Ishikawa (cell line): ENCODE results near the gene LBR.

Source experiments
- CREB1 ChIP-seq: IDR thresholded peaks from 2 replicates; pipeline ENCODE4 v1.6.1; 2012; ENCODE audit warnings: low read depth
- EGR1 ChIP-seq: IDR thresholded peaks from 2 replicates; pipeline ENCODE4 v1.6.1; 2012
- EP300 ChIP-seq: IDR thresholded peaks from 2 replicates; pipeline ENCODE4 v1.6.1; 2012; ENCODE audit warnings: borderline replicate concordance
- FOXM1 ChIP-seq: IDR thresholded peaks from 2 replicates; pipeline ENCODE4 v1.6.1; 2012; ENCODE audit warnings: low read depth, borderline replicate concordance
- MAX ChIP-seq: IDR thresholded peaks from 2 replicates; pipeline ENCODE4 v1.6.1; 2012
- RAD21 ChIP-seq: IDR thresholded peaks from 2 replicates; pipeline ENCODE4 v1.6.1; 2012; ENCODE audit warnings: low read depth
- TAF1 ChIP-seq: IDR thresholded peaks from 2 replicates; pipeline ENCODE4 v1.6.1; 2012; ENCODE audit warnings: low read depth, mild to moderate bottlenecking
- TCF12 ChIP-seq: IDR thresholded peaks from 2 replicates; pipeline ENCODE4 v1.6.1; 2012; ENCODE audit warnings: low read depth
- YY1 ChIP-seq: IDR thresholded peaks from 2 replicates; pipeline ENCODE4 v1.6.1; 2012; ENCODE audit warnings: low read depth
- ZBTB7A ChIP-seq: IDR thresholded peaks from 2 replicates; pipeline ENCODE4 v1.6.1; 2012; ENCODE audit warnings: low read depth
- TF ChIP-seq, protein P1 (sequence below): IDR thresholded peaks from 2 replicates; pipeline ENCODE4 v1.6.1; 2012; ENCODE audit warnings: low read depth, mild to moderate bottlenecking
- TF ChIP-seq, protein P2 (sequence below): IDR thresholded peaks from 2 replicates; pipeline ENCODE4 v1.6.1; 2012

DNA sequence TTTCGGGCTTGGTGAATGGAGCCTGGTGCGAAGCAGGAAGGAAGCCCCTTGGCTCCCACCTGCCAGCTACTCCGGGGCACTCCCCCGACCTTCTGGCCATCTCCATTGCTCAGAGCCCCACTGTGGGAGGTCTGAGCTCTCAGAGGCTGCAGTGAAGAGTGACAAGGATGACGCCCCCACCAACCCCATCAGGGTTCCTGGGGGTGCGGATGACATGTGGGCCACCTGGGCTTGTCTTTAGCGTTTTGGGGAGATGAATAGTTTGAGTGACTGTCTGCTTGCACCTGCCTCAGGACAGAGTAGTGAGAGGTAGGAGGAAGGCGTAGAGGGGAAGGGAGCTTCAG lies 43.2 kb upstream of the LBR start:
- TF ChIP-seq RAD21 (no peak), MAX (no peak), CREB1 (no peak), EP300 (no peak), EGR1 (no peak), TCF12 (no peak), YY1 (no peak), FOXM1 (no peak), TAF1 (no peak), ZBTB7A (no peak)
- TF ChIP-seq, protein P1, sequence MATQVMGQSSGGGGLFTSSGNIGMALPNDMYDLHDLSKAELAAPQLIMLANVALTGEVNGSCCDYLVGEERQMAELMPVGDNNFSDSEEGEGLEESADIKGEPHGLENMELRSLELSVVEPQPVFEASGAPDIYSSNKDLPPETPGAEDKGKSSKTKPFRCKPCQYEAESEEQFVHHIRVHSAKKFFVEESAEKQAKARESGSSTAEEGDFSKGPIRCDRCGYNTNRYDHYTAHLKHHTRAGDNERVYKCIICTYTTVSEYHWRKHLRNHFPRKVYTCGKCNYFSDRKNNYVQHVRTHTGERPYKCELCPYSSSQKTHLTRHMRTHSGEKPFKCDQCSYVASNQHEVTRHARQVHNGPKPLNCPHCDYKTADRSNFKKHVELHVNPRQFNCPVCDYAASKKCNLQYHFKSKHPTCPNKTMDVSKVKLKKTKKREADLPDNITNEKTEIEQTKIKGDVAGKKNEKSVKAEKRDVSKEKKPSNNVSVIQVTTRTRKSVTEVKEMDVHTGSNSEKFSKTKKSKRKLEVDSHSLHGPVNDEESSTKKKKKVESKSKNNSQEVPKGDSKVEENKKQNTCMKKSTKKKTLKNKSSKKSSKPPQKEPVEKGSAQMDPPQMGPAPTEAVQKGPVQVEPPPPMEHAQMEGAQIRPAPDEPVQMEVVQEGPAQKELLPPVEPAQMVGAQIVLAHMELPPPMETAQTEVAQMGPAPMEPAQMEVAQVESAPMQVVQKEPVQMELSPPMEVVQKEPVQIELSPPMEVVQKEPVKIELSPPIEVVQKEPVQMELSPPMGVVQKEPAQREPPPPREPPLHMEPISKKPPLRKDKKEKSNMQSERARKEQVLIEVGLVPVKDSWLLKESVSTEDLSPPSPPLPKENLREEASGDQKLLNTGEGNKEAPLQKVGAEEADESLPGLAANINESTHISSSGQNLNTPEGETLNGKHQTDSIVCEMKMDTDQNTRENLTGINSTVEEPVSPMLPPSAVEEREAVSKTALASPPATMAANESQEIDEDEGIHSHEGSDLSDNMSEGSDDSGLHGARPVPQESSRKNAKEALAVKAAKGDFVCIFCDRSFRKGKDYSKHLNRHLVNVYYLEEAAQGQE, result no peak
- TF ChIP-seq, protein P2, sequence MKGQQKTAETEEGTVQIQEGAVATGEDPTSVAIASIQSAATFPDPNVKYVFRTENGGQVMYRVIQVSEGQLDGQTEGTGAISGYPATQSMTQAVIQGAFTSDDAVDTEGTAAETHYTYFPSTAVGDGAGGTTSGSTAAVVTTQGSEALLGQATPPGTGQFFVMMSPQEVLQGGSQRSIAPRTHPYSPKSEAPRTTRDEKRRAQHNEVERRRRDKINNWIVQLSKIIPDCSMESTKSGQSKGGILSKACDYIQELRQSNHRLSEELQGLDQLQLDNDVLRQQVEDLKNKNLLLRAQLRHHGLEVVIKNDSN, result no peak
